ENCODE measurements around the gene TBC1D13. TPM values are rescaled to one million over a fixed set of nuclear protein-coding genes. Genes with fewer than 3 reads are reported as not detected.

The TBC1D13 gene
- total RNA-seq, 2 experiments from 2014 or later = 25.4 to 28.7 TPM

GRCh38 chr9:128757602-128758001, 29.5 kb upstream of the TBC1D13 start:
- intact Hi-C loops (cut with DNase I, micrococcal nuclease) = no loop called here
- no peak for TF ChIP-seq CTCF (IDR thresholded peaks at IDR 0.05)
- H3K9me3 Mint-ChIP-seq = no peaks in the 10 kb centered on the region
- ChIA-PET POLR2A (no interaction called here), CTCF (interaction anchor here (1.4 kb wide), 1 partner anchor 61 kb away, joined by 3 read pairs; the partner anchor contains the start of gene ENDOG)
- Histone ChIP-seq H3K27ac (ENCODE audit: low read depth in 1 of 2, low read length in 2 of 2) (no peak overlapping the region), H3K9me3 (ENCODE audit: control insufficient read depth in 1 of 2, insufficient read depth in 1 of 2, low read length in 2 of 2) (peaks cover 0 to 4% of the 10 kb centered on the region in 2 experiments), H3K4me1 (ENCODE audit: insufficient read depth, low read length) (no peaks in the 10 kb centered on the region), H3K27me3 (ENCODE audit: control insufficient read depth in 1 of 2, insufficient read depth in 2 of 2, low read length in 2 of 2) (no peaks in the 10 kb centered on the region), H3K36me3 (ENCODE audit: insufficient read depth, low read length) (peaks cover 17% of the 10 kb centered on the region), H3K4me3 (ENCODE audit: low read length) (no peak overlapping the region)
- no peak overlapping the region for H3K27ac Mint-ChIP-seq
- H3K4me1 Mint-ChIP-seq (ENCODE audit: low read depth) = peaks cover 13% of the 10 kb centered on the region
- DNase-seq = no peak
- H3K4me3 Mint-ChIP-seq = no peak overlapping the region
- no peak for ATAC-seq (ENCODE audit: poor library complexity)
- H3K27me3 Mint-ChIP-seq = no peaks in the 10 kb centered on the region
- peaks cover 17% of the 10 kb centered on the region for H3K36me3 Mint-ChIP-seq (ENCODE audit: low read depth)

GRCh38 chr9:128762671-128763449, 24.2 kb upstream of the TBC1D13 start:
- Histone ChIP-seq H3K4me1 (ENCODE audit: insufficient read depth, low read length) (peaks cover 6% of the 10 kb centered on the region), H3K36me3 (ENCODE audit: insufficient read depth, low read length) (peaks cover 5% of the 10 kb centered on the region), H3K27me3 (ENCODE audit: control insufficient read depth in 1 of 2, insufficient read depth in 2 of 2, low read length in 2 of 2) (no peaks in the 10 kb centered on the region), H3K9me3 (ENCODE audit: control insufficient read depth in 1 of 2, insufficient read depth in 1 of 2, low read length in 2 of 2) (no peaks in the 10 kb centered on the region), H3K27ac (ENCODE audit: low read depth in 1 of 2, low read length in 2 of 2) (no peak overlapping the region), H3K4me3 (ENCODE audit: low read length) (no peak overlapping the region)
- Mint-ChIP-seq H3K4me3 (no peak overlapping the region), H3K9me3 (no peaks in the 10 kb centered on the region), H3K27me3 (no peaks in the 10 kb centered on the region), H3K4me1 (ENCODE audit: low read depth) (peaks cover 39% of the 10 kb centered on the region), H3K36me3 (ENCODE audit: low read depth) (peaks cover 15% of the 10 kb centered on the region), H3K27ac (no peak overlapping the region)
- ChIA-PET POLR2A (no interaction called here), CTCF (no interaction called here)
- ATAC-seq (ENCODE audit: poor library complexity) (no peak), DNase-seq (no peak)
- intact Hi-C loops (cut with DNase I, micrococcal nuclease) = no loop called here
- TF ChIP-seq CTCF (IDR thresholded peaks at IDR 0.05) = no peak

GRCh38 chr9:128764361-128764760, 22.7 kb upstream of the TBC1D13 start:
- Mint-ChIP-seq H3K27me3 (no peaks in the 10 kb centered on the region), H3K36me3 (ENCODE audit: low read depth) (peaks cover 18% of the 10 kb centered on the region), H3K27ac (no peak overlapping the region), H3K4me3 (no peak overlapping the region), H3K4me1 (ENCODE audit: low read depth) (peaks cover 53% of the 10 kb centered on the region), H3K9me3 (no peaks in the 10 kb centered on the region)
- H3K27me3 ChIP-seq (ENCODE audit: control insufficient read depth in 1 of 2, insufficient read depth in 2 of 2, low read length in 2 of 2) = no peaks in the 10 kb centered on the region
- H3K9me3 ChIP-seq (ENCODE audit: control insufficient read depth in 1 of 2, insufficient read depth in 1 of 2, low read length in 2 of 2) = no peaks in the 10 kb centered on the region
- H3K36me3 ChIP-seq (ENCODE audit: insufficient read depth, low read length) = peaks cover 12% of the 10 kb centered on the region
- POLR2A ChIA-PET = interaction anchor here (0.5 kb wide), 1 partner anchor 40 kb away, joined by 3 read pairs; no protein-coding TSS in a partner anchor
- TF ChIP-seq CTCF (IDR thresholded peaks at IDR 0.05) = no peak
- DNase-seq (no peak), ATAC-seq (ENCODE audit: poor library complexity) (no peak)
- intact Hi-C loops (cut with DNase I, micrococcal nuclease) = no loop called here
- H3K27ac ChIP-seq (ENCODE audit: low read depth in 1 of 2, low read length in 2 of 2) = no peak overlapping the region
- no peak overlapping the region for H3K4me3 ChIP-seq (ENCODE audit: low read length)
- peaks cover 10% of the 10 kb centered on the region for H3K4me1 ChIP-seq (ENCODE audit: insufficient read depth, low read length)
- CTCF ChIA-PET = no interaction called here

Measured in CD4-positive, alpha-beta T cell (primary cell).